LHCN-M2 (cell line): ENCODE results near the gene TMPRSS9. TPM values are rescaled to one million over a fixed set of nuclear protein-coding genes. Genes with fewer than 3 reads are reported as not detected.

ENCODE experiments used
- DNase-seq: peaks from one replicate; pipeline ENCODE4 v3.0.0-alpha.2; 2012; ENCODE audit warnings: low read depth
- polyA plus RNA-seq: library from polyadenylated mRNA; unstranded; fragments of >200 nt; gene quantifications from one replicate; pipeline ENCODE4 v1.2.1, GENCODE V29; 2012; ENCODE audit warnings: missing spikeins
- total RNA-seq: library from RNA; depleted of rRNA; stranded (reverse); fragments of >200 nt; gene quantifications from 2 replicates; pipeline ENCODE4 v1.2.3, GENCODE V29; 2014; rRNA removed

Gene TMPRSS9
- not detected in 2 replicates for total RNA-seq
- polyA plus RNA-seq = 0.16 TPM

DNA sequence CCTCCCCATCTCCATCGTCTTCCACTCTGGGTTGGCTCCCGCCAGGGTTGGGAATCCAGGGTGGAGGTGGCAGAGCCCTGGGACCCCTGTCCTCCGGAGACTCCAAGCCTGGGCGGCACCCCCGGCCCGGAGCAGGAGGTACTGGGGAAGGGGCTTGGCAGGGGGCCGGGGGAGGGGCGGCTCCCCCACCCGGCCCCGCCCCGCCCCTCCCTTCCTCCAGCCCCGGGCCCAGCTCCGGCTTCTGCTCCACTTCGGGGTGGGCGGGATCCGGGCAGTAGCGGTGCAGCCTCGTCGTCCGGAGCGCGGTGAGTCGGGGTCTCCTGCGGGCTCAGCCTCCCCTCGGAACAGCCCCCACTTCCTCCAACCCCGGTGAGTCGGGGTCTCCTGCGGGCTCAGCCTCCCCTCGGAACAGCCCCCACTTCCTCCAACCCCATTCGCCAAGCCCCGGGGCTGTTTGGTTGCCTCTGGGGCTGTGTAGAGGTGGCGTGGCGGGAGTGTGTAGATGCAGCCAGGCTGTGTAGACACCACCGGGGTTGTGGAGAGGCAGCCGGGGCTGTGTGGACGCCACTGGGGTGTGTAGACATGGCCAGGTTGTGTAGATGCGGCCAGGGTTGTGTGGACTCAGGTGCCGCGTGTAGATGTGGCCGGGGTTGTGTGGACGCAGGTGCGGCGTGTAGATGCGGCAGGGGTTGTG lies at the start of gene TMPRSS9:
TSS of gene TMPRSS9 (plus strand) at position 274 of the 694 bp plus-strand sequence. CDS start 29,521 bp downstream, outside the sequence.
- DNase-seq = no peak

DNA sequence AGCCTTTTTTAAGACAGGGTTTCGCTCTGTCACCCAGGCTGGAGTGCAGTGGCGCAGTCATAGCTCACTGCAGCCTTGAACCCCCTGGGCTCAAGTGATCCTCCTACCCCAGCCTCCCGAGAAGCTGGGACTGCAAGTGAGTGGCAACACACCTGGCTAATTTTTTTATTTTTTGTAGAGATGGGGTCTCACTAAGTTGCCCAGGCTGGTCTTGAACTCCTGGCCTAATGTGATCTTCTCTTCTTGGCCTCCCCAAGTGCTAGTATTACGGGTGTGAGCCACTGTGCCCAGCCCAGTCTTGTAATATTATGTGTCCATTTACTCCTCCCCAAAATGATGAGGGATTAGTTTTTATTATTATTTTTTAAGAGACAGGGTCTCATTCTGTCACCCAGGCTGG lies 49.0 kb upstream of the TMPRSS9 start:
- DNase-seq = no peak

DNA sequence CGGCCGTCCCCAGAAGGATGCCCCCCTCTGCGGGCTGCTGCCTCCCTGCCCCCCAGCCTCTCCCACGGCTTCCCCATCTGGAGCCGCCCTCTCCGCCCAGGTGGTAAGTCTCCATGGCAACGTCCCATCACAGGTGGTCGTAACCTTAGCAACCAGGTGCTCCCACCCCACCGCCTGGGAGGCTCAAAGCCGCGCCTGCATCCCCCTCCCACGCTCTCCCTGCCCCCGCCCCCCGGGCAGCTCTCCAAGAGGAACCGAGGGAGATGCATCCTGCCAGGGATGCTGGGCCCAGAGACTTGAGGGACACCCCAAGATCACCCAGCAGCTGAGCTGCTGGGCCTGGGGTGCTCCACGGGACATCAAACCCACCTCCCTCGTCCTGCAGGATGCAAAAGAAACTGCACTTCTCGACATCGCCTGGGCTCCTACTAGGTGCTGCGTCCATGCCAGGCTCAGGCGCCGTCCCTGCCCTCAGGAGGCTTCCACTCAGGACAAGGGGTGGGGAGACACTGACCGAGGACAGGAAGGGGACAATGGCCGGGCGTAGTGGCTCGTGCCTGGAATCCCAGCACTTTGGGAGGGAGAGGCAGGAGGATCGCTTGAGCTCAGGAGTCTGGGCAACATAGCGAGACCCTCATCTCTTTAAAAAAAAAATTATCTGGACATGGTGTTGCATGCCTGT lies 47.1 kb upstream of the TMPRSS9 start:
- DNase-seq = no peak

DNA sequence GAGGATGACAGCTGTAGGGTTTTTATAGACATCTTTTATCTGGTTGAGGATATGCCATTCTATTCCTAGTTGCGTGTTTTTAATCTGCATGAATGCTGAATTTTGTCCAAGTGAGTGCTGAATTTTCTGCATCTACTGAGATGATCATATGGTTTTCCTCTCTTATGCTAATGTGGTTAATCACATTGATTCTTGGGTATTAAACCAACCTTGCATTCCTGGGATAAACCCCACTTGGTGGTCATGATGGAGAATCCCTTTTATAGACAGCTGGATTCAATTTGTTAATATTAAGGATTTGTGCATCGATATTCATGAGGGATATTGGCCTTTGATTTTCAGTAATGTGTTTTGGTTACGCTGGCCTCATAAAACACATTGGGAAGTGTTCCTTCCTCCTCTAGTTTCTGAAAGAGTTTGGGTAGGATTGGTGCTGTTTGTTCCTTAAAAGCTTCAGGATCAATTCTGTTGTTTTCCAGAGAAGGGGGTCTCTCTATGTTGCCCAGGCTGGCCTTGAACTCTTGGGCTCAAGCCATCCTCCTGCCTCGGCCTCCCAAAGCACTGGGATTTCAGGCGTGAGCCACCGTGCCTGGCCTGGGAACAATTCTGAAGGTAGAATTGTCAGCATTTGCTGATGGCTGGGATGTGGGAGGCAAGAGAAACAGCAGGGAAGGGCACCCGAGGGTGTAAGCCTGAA lies 44.8 kb upstream of the TMPRSS9 start:
- DNase-seq = no peak

DNA sequence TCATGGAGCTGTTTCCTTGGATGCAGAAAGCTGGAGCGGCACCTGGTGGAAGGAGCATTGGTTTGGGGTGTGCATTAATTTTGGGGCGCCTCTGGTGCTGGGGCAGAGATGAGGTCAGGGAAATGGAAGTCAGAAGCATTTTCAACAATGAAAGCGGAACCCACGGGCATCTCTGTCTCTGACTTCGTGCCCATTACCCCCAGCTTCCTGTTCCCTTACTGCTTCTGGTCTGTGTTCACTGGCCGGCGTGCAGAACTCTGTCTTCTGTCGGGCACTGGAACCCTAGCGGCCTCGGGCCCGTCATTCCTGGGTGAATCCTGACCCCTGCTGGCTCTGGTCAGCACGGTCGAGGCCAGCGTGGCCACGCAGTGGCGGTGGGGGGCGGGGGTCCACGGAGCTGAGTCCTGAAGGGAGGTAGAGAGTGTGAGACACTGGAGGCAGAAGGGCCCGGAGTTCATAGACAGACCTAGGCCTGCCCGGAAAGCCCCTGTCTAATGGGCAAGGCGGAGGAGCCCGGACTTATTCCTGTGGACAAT lies 44.2 kb upstream of the TMPRSS9 start:
- DNase-seq = peak; percentile 57

DNA sequence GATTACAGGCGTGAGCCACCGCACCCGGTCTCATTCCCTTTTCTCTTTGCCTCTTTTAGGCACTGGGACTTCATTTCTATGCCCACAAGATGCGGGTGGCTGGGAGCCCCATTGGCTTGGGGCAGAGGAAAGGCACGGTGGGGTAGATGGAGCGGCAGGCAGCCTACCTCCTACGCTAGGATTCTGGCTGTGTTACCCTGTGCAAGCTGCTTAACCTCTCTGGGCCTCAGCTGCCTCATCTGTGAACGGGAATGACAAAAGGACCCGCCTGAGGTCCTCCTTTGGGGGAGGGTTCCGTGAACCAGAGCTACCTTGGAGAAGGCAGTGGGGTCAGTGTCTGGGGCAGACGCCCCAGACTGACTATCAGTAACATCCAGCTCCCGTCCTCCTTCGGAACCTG lies 42.8 kb upstream of the TMPRSS9 start:
- no peak for DNase-seq

DNA sequence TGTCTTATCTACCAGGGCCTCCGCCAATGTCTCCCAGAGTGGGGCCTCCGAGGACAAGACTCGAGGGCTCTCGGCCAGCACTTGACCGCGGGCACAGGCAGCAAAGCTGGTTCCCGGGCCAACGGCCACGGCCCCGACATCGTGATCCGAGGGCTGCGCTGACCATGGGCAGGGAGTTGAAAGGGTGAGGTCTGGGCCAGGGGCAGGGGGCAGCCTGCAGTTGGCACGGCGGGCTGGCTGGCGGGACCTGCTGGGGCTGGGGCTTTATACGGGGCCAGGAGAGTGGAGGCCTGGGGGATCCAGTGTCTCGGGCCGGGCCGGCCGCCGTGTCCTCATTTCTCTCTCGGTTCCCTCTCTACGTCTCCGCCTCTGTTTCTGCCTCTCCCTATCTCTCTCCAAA lies 42.3 kb upstream of the TMPRSS9 start:
- no peak for DNase-seq

DNA sequence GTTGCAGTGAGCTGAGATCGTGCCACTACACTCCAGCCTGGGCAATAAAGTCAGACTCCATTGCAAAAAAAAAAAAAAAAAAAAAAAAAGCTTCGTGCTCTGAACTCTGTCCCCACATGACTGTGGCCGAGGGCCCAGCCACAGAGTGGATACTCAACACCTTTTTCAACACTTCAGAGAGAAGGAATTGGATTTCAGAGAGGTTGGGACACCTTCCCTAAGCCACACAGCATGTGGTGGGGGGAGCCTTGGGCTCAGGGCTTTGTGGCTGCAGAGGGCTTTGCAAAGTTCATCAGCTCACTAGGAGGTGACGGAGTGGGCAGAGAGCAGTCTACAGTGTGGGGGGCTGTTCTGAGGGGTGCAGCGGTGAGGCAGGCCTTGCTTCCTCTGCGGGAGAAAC lies 41.1 kb upstream of the TMPRSS9 start:
- no peak for DNase-seq

DNA sequence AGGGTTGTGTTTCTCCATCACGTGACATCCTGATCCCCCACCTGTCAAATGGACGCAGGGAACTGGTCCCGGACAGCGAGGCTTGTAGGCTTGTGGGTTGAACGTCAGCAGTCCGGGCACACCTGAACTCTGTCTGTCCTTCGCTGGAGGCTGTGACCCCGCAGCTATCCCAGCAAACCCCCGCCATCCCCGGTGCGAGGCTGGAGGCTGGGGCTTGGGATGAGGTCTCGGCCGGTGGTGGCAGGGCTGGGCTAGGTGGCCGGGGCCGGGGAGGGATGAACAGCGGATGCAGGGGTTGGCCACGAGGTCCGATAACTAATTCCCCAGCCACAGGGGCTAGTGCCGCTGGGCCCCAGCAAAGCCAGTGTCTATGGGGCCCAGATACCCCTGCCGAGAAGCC lies 40.5 kb upstream of the TMPRSS9 start:
- DNase-seq = no peak

DNA sequence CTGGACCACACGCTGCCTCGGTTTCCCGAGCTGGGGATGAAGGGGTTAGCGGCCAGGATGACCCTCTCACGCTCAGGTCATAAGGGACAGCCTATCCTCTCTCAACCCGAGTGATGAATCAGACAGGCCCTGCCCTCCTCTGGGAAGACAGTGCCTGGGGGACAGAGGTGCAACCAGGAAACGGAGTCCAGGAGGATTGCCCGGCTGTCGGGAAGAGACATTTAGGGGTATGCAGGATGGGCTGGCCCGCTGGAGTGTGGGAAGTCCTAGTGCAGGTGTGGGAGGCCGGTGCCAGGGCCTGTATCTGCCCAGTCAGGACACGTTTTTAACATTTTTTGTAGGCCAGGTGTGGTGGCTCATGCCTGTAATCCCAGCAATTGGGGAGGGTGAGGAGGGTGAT lies 40.0 kb upstream of the TMPRSS9 start:
- no peak for DNase-seq

DNA sequence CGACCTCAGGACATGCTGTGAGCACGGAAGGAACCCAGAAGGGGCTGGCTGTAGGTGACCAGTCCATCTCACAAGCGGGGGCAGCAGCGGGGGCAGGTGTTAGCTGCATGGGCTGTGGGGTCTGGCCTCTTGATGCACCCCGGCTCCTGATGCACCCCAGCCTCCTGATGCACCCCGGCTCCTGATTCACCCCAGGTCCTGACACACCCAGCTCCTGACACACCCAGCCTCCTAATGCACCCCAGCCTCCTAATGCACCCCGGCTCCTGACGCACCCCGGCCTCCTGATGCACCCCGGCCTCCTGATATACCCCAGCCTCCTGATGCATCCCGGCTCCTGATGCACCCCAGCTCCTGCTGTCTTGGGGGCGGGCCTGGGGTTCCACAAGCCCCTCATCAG lies 39.1 kb upstream of the TMPRSS9 start:
- DNase-seq = no peak

DNA sequence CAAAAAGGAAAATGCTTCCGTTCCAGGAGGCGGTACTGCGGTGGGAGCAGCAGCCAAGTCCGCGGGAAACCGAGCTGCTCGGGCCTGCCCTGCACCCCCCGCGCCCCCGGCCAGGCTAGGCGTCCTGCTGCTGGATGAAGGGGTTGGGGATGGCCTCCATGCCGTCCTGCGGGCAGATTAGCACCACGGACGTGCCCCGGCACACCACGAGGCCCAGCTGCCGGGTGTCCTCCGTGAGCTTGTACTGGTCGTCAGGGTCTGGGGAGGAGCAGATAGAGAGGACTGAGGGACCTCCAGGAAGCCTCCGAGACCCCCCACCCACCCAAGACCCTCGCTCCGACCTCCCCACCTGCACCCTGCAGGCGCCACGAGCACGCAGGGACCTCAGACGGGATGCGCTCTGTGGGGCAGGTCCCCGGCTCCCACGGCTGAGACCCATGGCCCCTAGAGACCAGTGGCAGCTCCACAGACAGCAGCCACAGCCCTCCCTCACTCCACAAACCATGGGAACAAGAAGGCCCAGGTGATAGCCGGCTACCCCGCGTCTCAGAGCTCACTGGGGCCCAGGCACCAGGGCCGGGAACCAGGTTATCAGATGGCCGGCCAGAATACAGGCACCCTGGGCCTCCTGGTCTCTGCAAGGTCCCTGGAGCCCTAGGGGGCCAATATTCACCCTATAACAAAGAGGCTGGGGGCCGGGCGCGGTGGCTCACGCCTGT lies 38.3 kb upstream of the TMPRSS9 start:
- no peak for DNase-seq

DNA sequence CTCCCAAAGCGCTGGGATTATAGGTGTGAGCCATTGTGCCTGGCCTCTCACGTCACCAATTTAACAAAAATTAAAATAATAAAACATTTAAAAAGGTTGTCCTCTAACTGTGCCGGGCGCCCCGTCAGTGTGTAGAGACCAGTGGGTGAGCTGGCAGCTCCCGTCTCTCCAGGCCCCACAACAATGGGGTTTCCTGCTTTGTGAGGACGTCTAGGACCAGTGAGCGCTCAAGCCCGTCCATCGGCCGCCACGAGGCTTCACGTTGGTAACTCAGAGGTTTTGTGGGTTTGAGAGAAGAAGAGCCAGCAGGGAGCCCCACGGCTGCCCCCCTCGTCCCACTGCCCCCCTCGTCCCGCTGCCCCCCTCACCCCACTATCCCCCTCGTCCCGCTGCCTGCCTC lies 36.4 kb upstream of the TMPRSS9 start:
- no peak for DNase-seq

DNA sequence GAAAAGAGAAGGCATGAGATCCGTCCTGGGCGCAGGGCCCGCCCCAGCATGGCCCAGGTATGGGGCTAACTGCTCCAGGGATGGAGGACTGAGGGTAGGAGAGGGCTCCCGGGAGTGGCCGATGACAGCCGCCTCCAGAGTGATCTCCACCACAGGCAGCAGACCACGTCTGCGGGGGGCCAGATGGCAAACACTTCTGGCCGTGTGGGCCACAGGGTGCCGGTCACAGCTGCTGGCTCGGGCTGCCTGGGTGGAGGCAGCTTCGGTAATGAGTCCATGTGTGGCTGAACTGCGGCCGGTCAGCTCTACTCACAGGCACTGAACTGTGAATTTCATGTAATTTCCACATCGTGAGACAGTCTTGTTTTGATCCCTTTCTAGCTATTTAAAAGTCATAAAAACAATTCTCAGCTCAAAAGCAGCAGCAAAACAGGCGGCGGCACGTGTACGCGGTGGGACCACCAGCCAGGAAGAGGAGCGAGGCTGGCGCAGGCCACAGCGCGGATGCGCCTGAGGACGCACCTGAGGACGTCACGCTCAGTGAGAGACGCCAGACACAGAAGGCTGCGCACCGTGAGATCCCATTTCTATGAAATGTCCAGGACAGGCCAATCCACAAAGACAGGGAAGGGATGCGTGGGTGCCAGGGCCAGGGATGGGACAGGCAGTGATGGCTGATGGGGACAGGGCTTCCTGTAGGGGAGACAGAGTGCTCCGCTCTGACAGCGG lies 35.7 kb upstream of the TMPRSS9 start:
- no peak for DNase-seq

DNA sequence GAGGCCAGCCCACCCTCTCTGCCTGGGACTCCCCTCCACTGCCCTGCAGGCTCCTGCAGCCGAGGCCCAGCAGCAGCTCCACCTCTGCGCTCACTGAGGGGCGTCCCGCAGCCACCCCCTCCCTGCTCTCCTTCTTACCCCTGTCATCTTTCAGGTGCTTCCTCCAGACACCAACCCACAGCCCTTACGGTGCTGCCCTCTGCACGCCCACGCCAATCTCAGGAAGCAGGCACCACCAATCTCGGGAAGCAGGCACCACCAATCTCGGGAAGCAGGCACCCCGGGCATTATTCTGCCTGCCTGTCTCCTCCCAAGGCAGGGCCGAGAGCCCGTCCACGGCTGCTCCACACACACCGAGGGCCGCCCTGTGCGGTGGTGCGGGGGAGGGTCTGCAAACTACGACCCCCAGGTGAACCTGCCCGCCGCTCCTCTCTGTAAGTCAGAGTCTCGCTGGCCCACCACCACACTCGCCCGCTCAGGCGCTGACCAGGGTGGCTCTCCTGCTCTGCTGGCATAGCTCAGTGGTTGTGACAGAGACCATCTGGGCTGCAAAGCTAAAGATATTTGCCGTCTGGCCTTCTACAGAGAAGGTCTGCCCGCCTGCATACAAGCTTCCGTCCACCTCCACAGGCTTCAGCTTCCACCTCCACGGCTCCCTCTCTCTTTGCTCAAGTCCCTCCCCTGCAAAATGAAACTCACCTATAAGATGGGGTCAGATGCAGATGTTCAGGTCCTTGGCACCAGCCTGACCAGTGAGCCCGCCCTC lies 34.6 kb upstream of the TMPRSS9 start:
- no peak for DNase-seq

DNA sequence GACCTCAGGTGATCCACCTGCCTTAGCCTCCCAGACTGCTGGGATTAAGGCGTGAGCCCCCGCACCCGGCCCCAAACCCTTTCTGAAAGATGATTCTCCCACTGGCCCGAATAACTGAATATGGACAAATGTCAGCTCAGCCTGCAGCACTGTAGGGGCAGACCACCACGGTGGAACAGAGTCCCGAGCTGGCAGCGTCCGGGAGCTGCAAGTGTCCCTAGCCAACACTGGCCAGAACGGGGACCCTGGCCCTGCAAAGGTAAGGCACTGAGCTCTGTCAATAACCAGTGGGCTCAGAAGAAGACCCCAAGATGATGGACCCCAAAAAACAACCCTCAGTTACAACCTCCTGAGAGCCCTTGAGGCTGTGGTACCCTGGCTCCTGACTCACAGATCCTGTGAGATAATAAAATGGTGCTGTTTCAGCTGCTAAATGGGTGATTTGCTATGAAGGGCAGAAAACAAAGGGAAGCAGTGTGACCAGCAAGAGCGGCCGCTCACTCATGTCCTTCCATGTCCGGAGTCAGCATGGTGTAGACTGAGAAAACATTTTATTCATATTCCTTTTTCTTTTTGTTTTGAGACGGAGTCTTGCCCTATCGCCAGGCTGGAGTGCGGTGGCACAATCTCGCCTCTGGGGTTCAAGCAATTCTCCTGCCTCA lies 33.2 kb upstream of the TMPRSS9 start:
- DNase-seq = no peak

DNA sequence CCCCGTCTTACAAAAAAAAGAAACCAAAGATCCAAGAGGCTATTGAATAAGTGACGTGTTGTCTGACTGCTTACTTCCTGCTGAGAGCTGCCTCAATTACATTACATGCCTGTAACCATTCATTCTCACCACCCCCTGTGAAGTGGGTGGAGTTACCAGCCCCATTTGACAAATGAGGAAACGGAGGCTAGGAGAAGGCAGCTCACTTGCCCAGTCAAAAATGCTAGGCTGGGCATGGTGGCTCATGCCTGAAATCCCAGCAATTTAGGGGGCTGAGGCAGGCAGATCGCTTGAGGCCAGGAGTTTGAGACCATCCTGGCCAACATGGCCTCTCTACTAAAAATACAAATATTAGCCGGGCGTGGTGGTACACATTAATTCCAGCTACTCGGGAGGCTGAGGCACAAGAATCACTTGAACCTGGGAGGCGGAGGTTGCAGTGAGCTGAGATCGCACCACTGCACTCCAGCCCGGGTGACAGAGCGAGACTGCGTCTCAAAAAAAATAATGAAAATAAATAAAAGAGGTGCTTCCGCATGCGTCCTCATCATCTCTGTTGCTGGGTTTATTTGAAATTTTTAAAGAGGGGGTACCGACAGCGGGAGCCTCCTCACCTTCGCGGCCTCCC lies 32.2 kb upstream of the TMPRSS9 start:
- DNase-seq = peak; percentile 74

DNA sequence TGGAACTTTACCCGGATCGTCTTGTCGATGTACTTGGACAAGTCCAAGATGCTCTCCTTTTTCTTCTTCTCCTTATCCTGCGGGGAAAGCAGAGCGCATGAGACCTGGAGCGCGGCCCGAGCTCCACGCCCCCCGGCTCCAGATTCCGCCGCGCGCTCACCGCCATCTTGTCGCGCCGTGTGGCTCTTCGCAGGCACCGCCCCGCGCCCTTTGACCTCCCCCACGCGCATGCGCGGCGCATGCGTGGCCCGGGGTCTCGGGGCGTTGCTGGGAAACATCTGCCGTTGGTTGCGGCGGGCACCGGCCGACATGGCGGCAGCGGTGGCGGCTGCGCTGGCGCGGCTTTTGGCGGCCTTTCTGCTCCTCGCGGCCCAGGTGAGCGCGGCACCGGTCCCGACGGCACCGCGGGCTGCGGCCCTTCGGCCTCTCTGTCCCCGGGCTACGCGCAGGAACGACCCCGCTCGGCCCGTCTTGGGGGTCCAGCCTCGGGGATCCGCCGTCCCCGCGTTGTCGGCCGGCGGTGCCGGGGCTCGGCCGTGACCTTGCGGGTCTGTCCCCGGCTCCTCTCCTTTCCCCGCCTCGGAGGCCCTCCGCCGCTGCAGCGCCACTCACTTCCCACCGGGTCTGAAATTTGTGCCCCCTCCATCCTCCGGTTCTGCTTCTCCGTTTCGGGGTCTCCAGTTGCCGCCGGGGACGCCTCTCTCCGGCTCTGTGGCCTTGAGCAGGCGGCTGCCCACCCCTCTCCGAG lies 31.5 kb upstream of the TMPRSS9 start, which contains the start of the genes LSM7 and SPPL2B:
TSS of gene LSM7 (minus strand) at position 186 of the 748 bp plus-strand sequence. CDS start at position 166, 20 bp downstream.
TSS of gene SPPL2B (plus strand) at position 284 of the 748 bp plus-strand sequence. CDS start at position 310, 26 bp downstream.
- peak; percentile 85 for DNase-seq
